Uterus (tissue), 4 donors: ENCODE measurements around the gene AGRP. TPM values are rescaled to one million over a fixed set of nuclear protein-coding genes. Genes with fewer than 3 reads are reported as not detected.

Experiments used
- DNase-seq, 2 donors: peaks; one replicate each; pipeline ENCODE4 v3.0.0-alpha.2; 2019 to 2020
- H3K27ac ChIP-seq, 2 donors: fragments of 200-600 bp; sonication (generic); 1 replicate in 1 of 2; 2 replicates in 1 of 2; pipeline ENCODE4 v1.5.1; 2016 to 2018
- H3K27me3 ChIP-seq, 2 donors: fragments of 200-600 bp; sonication (generic); one replicate each; pipeline ENCODE4 v1.5.1; 2018 to 2019; ENCODE audit warnings: control low read depth in 1 of 2
- H3K36me3 ChIP-seq, 2 donors: fragments of 200-600 bp; sonication (generic); one replicate each; pipeline ENCODE4 v1.5.1; 2019; ENCODE audit warnings: control low read depth in 1 of 2
- H3K4me1 ChIP-seq, 2 donors: fragments of 200-600 bp; sonication (generic); one replicate each; pipeline ENCODE4 v1.5.1; 2018 to 2019; ENCODE audit warnings: control low read depth in 1 of 2
- H3K4me3 ChIP-seq, 2 donors: fragments of 200-600 bp; sonication (generic); 1 replicate in 1 of 2; 2 replicates in 1 of 2; pipeline ENCODE4 v1.5.1; 2018 to 2019; ENCODE audit warnings: mild to moderate bottlenecking in 1 of 2
- H3K9me3 ChIP-seq, 2 donors: fragments of 200-600 bp; sonication (generic); one replicate each; pipeline ENCODE4 v1.5.1; 2019; ENCODE audit warnings: control low read depth in 1 of 2
- POLR2A ChIP-seq, 2 donors: fragments of 450-650 bp; IDR thresholded peaks; one replicate each; pipeline ENCODE4 v1.6.1; 2016; ENCODE audit warnings: antibody characterized with exemption in 2 of 2, mild to moderate bottlenecking in 1 of 2, moderate library complexity in 1 of 2
- intact Hi-C: fragments of 100-400 bp; cut with DNase I; formaldehyde crosslinking; loops from one replicate; pipeline ENCODE4 v1.15.1; 2023; ENCODE audit warnings: low total_unique reads
- total RNA-seq, 4 donors: library from RNA; depleted of rRNA in 3 of 4; stranded (reverse); fragments of >200 nt in 3 of 4; gene quantifications; one replicate each; pipeline versions ENCODE4 v1.1.0 to v1.2.4, GENCODE V29; 2014 to 2023
- TF ChIP-seq, protein P1 (sequence below), 4 experiments: fragments of 200-600 bp in 2 of 4; fragments of 450-650 bp in 2 of 4; sonication (generic) in 2 of 4; IDR thresholded peaks; one replicate each; pipeline ENCODE4 v1.5.1; 2016 to 2019; ENCODE audit warnings: antibody characterized with exemption in 4 of 4, mild to moderate bottlenecking in 2 of 4, moderate library complexity in 1 of 4
- donor health status: DM: yes; HTN: yes; CAD: no.

Gene AGRP
- total RNA-seq, 4 donors from 2014 or later = not detected

DNA sequence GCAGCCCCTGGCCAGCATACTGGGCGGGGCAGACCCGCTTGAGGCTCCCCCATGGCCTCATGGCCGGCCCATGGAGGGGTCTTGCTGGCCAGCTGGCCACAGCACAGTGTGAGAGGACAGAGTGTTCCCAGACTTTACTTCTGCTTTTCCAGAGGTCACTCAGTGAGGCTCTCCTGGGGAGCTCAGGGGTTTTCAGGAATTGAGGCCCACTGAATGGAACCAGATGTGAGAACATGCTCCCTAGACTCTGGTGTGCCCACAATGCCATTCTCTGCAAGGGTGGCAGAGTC is 23.5 kb downstream of the AGRP start:
- Histone ChIP-seq H3K27me3 (no peaks in the 10 kb centered on the region), H3K9me3 (no peaks in the 10 kb centered on the region), H3K36me3 (no peaks in the 10 kb centered on the region), H3K4me1 (peaks cover 38 to 46% of the 10 kb centered on the region in 2 donors), H3K27ac (peak overlapping the region; percentile 77 to 82), H3K4me3 (no peak overlapping the region)
- peak in 1 of 2 donors; percentile 71 for DNase-seq
- TF ChIP-seq, protein P1, sequence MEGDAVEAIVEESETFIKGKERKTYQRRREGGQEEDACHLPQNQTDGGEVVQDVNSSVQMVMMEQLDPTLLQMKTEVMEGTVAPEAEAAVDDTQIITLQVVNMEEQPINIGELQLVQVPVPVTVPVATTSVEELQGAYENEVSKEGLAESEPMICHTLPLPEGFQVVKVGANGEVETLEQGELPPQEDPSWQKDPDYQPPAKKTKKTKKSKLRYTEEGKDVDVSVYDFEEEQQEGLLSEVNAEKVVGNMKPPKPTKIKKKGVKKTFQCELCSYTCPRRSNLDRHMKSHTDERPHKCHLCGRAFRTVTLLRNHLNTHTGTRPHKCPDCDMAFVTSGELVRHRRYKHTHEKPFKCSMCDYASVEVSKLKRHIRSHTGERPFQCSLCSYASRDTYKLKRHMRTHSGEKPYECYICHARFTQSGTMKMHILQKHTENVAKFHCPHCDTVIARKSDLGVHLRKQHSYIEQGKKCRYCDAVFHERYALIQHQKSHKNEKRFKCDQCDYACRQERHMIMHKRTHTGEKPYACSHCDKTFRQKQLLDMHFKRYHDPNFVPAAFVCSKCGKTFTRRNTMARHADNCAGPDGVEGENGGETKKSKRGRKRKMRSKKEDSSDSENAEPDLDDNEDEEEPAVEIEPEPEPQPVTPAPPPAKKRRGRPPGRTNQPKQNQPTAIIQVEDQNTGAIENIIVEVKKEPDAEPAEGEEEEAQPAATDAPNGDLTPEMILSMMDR (IDR thresholded peaks at IDR 0.05) = no peak
- no peak for TF ChIP-seq POLR2A (IDR thresholded peaks at IDR 0.05)
- intact Hi-C loops = loop anchor here (5.0 kb wide), 1 partner anchor 33 kb away; no protein-coding TSS in a partner anchor

- TF ChIP-seq POLR2A (IDR thresholded peaks at IDR 0.05) = no peak
- TF ChIP-seq, protein P1 (IDR thresholded peaks at IDR 0.05) = no peak
- peaks cover 38 to 46% of the 10 kb centered on the region in 2 donors for H3K4me1 ChIP-seq
- no peaks in the 10 kb centered on the region for H3K27me3 ChIP-seq
- H3K27ac ChIP-seq = peak overlapping the region; percentile 77 to 82
- H3K36me3 ChIP-seq = no peaks in the 10 kb centered on the region
- no peak overlapping the region for H3K4me3 ChIP-seq
- no peaks in the 10 kb centered on the region for H3K9me3 ChIP-seq
- DNase-seq = peak in 1 of 2 donors; percentile 57
- intact Hi-C loops = no loop called here
Observed at GRCh38 chr16:67459066-67459860, 24.1 kb downstream of the AGRP start.

DNA sequence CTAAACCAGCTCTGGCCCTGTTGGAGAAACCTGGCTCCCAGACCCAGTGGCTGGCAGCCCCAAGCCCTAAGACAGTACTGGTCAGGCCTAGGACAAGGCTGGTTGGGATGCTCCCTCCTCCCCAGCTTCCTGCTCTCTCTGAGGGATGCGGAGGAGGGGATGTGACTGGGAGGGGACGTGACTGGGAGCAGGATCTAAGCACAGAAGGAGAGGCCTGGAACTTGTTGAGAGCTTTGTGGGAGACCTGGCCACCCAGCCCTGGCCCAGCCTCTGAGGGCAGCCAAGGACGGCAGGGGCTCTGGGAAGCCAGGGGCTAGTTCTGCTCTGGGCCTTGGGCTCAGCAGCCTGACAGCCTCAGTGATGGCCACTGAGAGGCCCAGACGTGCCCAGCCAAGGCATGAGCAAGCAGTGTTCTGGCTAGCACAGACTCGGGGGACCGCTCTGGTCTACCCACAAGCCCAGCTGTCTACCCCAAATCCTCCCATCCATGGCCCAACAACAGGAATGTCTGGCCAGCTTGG is 25.2 kb downstream of the AGRP start:
- H3K27me3 ChIP-seq = no peaks in the 10 kb centered on the region
- peak overlapping the region; percentile 77 to 82 for H3K27ac ChIP-seq
- H3K4me3 ChIP-seq = no peak overlapping the region
- TF ChIP-seq, protein P1 (IDR thresholded peaks at IDR 0.05) = no peak
- peaks cover 38 to 46% of the 10 kb centered on the region in 2 donors for H3K4me1 ChIP-seq
- intact Hi-C loops = no loop called here
- no peaks in the 10 kb centered on the region for H3K36me3 ChIP-seq
- peak in 1 of 2 donors; percentile 66 for DNase-seq
- H3K9me3 ChIP-seq = no peaks in the 10 kb centered on the region

GRCh38 chr16:67457611-67458010 is 25.7 kb downstream of the AGRP start:
- Histone ChIP-seq H3K4me3 (no peak overlapping the region), H3K27me3 (no peaks in the 10 kb centered on the region), H3K4me1 (peaks cover 38 to 46% of the 10 kb centered on the region in 2 donors), H3K9me3 (no peaks in the 10 kb centered on the region), H3K36me3 (no peaks in the 10 kb centered on the region), H3K27ac (peak overlapping the region; percentile 77 to 82)
- no peak for TF ChIP-seq POLR2A (IDR thresholded peaks at IDR 0.05)
- TF ChIP-seq, protein P1 (IDR thresholded peaks at IDR 0.05) = no peak
- intact Hi-C loops = no loop called here
- no peak for DNase-seq

DNA sequence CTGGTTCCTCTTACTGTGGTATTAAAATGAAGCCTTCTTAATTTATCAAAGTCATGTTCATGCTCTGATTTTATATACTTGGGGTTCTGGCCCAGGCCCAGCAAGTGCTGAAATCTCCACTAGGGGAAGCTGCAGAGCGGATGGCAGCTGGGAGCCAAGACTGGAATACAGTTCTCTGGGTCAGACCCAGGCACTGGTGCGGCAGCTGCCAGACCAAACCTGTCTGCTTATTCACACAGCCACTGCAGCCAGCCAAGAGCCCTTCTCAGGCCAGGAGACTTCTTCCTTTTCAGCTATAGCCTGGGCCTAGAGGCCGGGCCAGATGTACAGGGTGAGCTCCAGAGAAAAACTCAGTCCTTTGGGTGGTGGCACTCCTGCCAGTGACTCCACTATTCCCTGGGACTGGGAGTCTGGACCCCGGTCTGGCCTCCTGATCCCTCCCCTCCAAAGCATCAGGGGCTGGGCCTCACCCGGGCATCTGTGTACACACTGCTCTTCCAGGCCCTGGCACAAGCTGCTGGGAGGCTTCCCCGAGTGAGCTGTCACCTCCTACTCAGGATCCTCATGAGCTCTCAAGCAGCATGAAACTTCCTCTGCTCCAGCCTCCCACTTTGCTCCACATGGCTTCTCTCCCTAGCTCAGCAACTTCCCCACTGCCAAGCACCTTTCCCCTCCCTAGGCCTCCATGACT is 26.8 kb downstream of the AGRP start:
- no peaks in the 10 kb centered on the region for H3K9me3 ChIP-seq
- no peaks in the 10 kb centered on the region for H3K36me3 ChIP-seq
- intact Hi-C loops = no loop called here
- DNase-seq = peak; percentile 81 to 82
- TF ChIP-seq, protein P1 (IDR thresholded peaks at IDR 0.05) = peak in 3 of 4 experiments; percentile 29 to 62 (median 39)
- TF ChIP-seq POLR2A (IDR thresholded peaks at IDR 0.05) = no peak
- H3K27me3 ChIP-seq = no peaks in the 10 kb centered on the region
- H3K4me3 ChIP-seq = no peak overlapping the region
- peak overlapping the region; percentile 77 to 82 for H3K27ac ChIP-seq
- H3K4me1 ChIP-seq = peaks cover 38 to 46% of the 10 kb centered on the region in 2 donors
